Activated naive CD8-positive, alpha-beta T cell treated with anti-CD3 and anti-CD28 coated beads, Interleukin-2, amount 10 ng/mL, durations not matched to agents 7 days and 5 days (primary cell): ENCODE results near the gene LIMA1. TPM values are rescaled to one million over a fixed set of nuclear protein-coding genes. Genes with fewer than 3 reads are reported as not detected.
A peak's percentile ranks its signal among the peaks of the same experiment; 100 is the strongest.
"Not testable (repeated sequence)": the region's sequence is repeated elsewhere in the genome, so short reads cannot be mapped to it uniquely, and the experiment has no call there.

Experiments used
- ATAC-seq: fragments of 150-1000 bp; cut with Tn5 transposase; one replicate; pipeline ENCODE4 v1.10.0; 2021; ENCODE audit warnings: low read depth, moderate library complexity
- POLR2A ChIA-PET: fragments of 350-600 bp; sonication (Branson Sonifier 250); formaldehyde crosslinking; loops from one replicate; lab custom pipeline; 2021; ENCODE audit warnings: antibody characterized with exemption; lab: Charles Lee
- DNase-seq: peaks from one replicate; pipeline ENCODE4 v3.0.0; 2021
- H3K27ac Mint-ChIP-seq: one replicate; pipeline ENCODE4 v1.8.0; 2022; ENCODE audit warnings: mild to moderate bottlenecking, mixed read lengths
- H3K27me3 Mint-ChIP-seq: one replicate; pipeline ENCODE4 v1.8.0; 2022; ENCODE audit warnings: mild to moderate bottlenecking, moderate library complexity, mixed read lengths
- H3K36me3 Mint-ChIP-seq: one replicate; pipeline ENCODE4 v1.8.0; 2021; ENCODE audit warnings: mild to moderate bottlenecking, mixed read lengths
- H3K4me1 Mint-ChIP-seq: one replicate; pipeline ENCODE4 v1.8.0; 2021; ENCODE audit warnings: mixed read lengths
- H3K4me3 Mint-ChIP-seq: one replicate; pipeline ENCODE4 v1.8.0; 2022; ENCODE audit warnings: mild to moderate bottlenecking, moderate library complexity, mixed read lengths
- H3K9me3 Mint-ChIP-seq: one replicate; pipeline ENCODE4 v1.8.0; 2021; ENCODE audit warnings: mixed read lengths
- total RNA-seq, 2 experiments: library from RNA; stranded (reverse); gene quantifications; one replicate each; pipeline ENCODE4 v1.2.3, GENCODE V29; 2021

LIMA1 gene
- total RNA-seq, 2 experiments from 2014 or later, result 11.3 to 13.6 TPM

GRCh38 chr12:50311858-50312609 is 28.7 kb upstream of the LIMA1 start:
- H3K9me3 Mint-ChIP-seq, H3K4me1 Mint-ChIP-seq, ATAC-seq, H3K4me3 Mint-ChIP-seq, H3K27ac Mint-ChIP-seq, DNase-seq, H3K27me3 Mint-ChIP-seq, POLR2A ChIA-PET, H3K36me3 Mint-ChIP-seq: not testable (repeated sequence)

- no peak overlapping the region for H3K4me3 Mint-ChIP-seq
- no peaks in the 10 kb centered on the region for H3K36me3 Mint-ChIP-seq
- H3K4me1 Mint-ChIP-seq, result no peaks in the 10 kb centered on the region
- ATAC-seq (no peak), DNase-seq (no peak)
- POLR2A ChIA-PET, result interaction anchor here (0.6 kb wide), 1 partner anchor 196 kb away, joined by 8 read pairs; no protein-coding TSS in a partner anchor
- H3K9me3 Mint-ChIP-seq, result no peaks in the 10 kb centered on the region
- H3K27ac Mint-ChIP-seq, result no peak overlapping the region
- no peaks in the 10 kb centered on the region for H3K27me3 Mint-ChIP-seq
These were observed 26.6 kb upstream of the LIMA1 start for GRCh38 chr12:50309950-50310349.

DNA sequence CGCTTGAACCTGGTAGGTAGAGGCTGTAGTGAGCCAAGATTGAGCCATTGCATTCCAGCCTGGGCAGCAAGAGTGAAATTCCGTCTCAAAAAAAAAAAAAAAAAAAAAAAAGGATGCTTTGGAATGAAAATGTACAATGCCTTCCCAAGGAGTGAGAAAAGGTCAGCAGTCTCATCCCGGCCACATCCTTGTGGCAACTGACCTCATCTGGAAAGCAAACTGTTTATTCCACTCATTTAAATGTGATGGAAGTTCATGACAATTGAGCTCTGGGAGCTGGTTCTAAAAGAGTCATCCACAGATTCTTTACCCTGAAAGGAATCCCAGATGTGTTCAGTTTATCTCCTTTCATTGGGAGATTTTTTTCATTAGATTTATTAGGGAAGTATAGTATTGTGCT is 19.4 kb upstream of the LIMA1 start:
- ATAC-seq (no peak), DNase-seq (no peak)
- Mint-ChIP-seq H3K4me1 (no peaks in the 10 kb centered on the region), H3K36me3 (no peaks in the 10 kb centered on the region), H3K9me3 (no peaks in the 10 kb centered on the region), H3K4me3 (no peak overlapping the region), H3K27ac (no peak overlapping the region), H3K27me3 (no peaks in the 10 kb centered on the region)
- POLR2A ChIA-PET, result no interaction called here

DNA sequence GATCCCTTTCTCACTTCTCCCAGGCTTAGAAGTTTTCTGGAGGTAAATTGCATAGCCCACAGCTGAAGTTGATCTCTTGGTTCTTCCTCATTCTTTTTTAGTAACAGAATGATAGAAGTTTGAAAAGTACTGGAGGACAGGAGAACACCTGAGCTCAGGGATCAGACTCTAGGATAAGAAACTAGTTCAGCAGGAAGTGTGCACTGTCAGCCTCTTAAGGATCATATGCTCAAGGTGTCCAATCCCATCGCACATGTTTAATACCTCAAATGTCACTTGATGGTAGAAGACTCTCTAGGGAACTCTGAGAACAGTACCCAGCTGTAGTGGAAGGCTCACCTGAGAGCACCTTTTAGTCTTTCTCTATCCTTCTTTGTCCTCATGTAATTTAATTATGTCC is 14.7 kb upstream of the LIMA1 start:
- H3K27ac Mint-ChIP-seq, result no peak overlapping the region
- no peak for DNase-seq
- H3K4me1 Mint-ChIP-seq, result no peaks in the 10 kb centered on the region
- H3K4me3 Mint-ChIP-seq, result no peak overlapping the region
- no peaks in the 10 kb centered on the region for H3K27me3 Mint-ChIP-seq
- no peaks in the 10 kb centered on the region for H3K36me3 Mint-ChIP-seq
- no peak for ATAC-seq
- H3K9me3 Mint-ChIP-seq, result no peaks in the 10 kb centered on the region
- POLR2A ChIA-PET, result no interaction called here

DNA sequence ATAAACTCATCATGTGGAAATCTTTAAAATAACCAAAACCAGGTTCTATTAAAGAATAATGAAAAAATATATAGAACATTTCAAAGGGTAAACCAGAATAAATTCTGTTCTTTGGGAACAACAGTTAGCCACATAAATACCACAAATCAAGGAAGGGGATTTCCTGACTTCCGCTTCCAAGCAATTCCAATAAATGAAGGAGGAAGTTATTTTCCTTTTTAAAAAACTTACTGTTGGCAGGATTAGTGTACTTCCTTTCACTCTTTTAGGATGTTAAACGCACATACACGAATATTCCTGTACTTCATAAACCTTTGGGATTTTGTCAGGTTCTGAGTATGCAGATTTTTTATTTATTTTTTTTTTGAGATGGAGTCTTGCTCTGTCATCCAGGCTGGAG is 13.7 kb upstream of the LIMA1 start:
- Mint-ChIP-seq H3K27ac (no peak overlapping the region), H3K9me3 (no peaks in the 10 kb centered on the region), H3K36me3 (no peaks in the 10 kb centered on the region), H3K4me1 (no peaks in the 10 kb centered on the region), H3K4me3 (no peak overlapping the region), H3K27me3 (no peaks in the 10 kb centered on the region)
- DNase-seq (no peak), ATAC-seq (no peak)
- POLR2A ChIA-PET, result no interaction called here

DNA sequence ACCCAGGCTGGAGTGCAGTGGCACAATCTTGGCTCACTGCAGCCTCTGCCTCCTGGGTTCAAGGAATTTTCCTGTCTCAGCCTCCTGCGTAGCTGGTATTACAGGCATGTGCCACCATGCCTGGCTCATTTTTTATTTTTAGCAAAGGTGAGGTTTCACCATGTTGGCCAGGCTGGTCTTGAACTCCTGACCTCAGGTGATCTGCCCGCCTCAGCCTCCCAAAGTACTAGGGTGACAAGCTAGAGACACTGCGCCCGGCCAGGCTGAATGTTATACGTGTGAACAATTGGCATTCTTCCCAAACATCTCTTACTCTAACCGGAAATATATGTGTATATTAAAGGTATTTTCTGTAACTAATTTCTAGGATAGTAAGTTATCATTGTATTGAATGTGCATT is 13.2 kb upstream of the LIMA1 start:
- no peak overlapping the region for H3K27ac Mint-ChIP-seq
- POLR2A ChIA-PET, result no interaction called here
- H3K36me3 Mint-ChIP-seq, result peaks cover 2% of the 10 kb centered on the region
- no peak for DNase-seq
- no peaks in the 10 kb centered on the region for H3K27me3 Mint-ChIP-seq
- no peaks in the 10 kb centered on the region for H3K4me1 Mint-ChIP-seq
- peaks cover 2% of the 10 kb centered on the region for H3K9me3 Mint-ChIP-seq
- ATAC-seq, result no peak
- H3K4me3 Mint-ChIP-seq, result no peak overlapping the region

DNA sequence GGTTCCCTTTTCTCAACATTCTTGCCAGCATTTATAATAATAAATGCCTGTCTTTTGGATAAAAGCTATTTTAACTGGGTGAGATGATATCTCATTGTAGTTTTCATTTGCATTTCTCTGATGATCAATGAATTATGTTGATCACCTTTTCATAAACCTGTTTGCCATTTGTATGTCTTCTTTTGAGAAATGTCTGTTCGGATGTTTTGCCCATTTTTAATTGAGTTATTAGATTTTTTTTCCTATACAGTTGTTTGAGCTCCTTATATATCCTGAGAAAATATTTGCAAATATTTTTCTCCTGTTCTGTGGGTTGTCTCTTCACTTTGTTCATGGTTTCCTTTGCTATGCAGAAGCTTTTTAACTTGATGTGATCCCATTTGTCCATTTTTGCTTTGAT is 8.1 kb upstream of the LIMA1 start:
- Mint-ChIP-seq H3K27ac (no peak overlapping the region), H3K36me3 (peaks cover 13% of the 10 kb centered on the region), H3K4me1 (peaks cover 3% of the 10 kb centered on the region), H3K9me3 (peaks cover 10% of the 10 kb centered on the region), H3K4me3 (no peak overlapping the region), H3K27me3 (no peaks in the 10 kb centered on the region)
- ATAC-seq (no peak), DNase-seq (no peak)
- POLR2A ChIA-PET, result no interaction called here

- DNase-seq, H3K4me1 Mint-ChIP-seq, H3K27me3 Mint-ChIP-seq, H3K27ac Mint-ChIP-seq, POLR2A ChIA-PET, ATAC-seq, H3K4me3 Mint-ChIP-seq, H3K9me3 Mint-ChIP-seq: not testable (repeated sequence)
- H3K36me3 Mint-ChIP-seq, result peaks cover 13% of the 10 kb centered on the region
These were observed 7.4 kb upstream of the LIMA1 start for GRCh38 chr12:50290692-50291091.

- Mint-ChIP-seq H3K9me3 (peaks cover 10% of the 10 kb centered on the region), H3K4me1 (peaks cover 17% of the 10 kb centered on the region), H3K27me3 (peaks cover under 1% of the 10 kb centered on the region), H3K36me3 (peaks cover 13% of the 10 kb centered on the region), H3K4me3 (no peak overlapping the region), H3K27ac (no peak overlapping the region)
- DNase-seq, result no peak
- POLR2A ChIA-PET, result interaction anchor here (0.6 to 0.7 kb wide), 2 partner anchors 121 to 276 kb away, joined by 3 to 7 read pairs; no protein-coding TSS in a partner anchor
- ATAC-seq, result no peak
These were observed 4.0 kb upstream of the LIMA1 start for GRCh38 chr12:50287271-50287670.

- ATAC-seq (no peak), DNase-seq (no peak)
- H3K27me3 Mint-ChIP-seq, result peaks cover 13% of the 10 kb centered on the region
- no peaks in the 10 kb centered on the region for H3K9me3 Mint-ChIP-seq
- H3K4me3 Mint-ChIP-seq, result no peak overlapping the region
- H3K4me1 Mint-ChIP-seq, result peaks cover 17% of the 10 kb centered on the region
- peaks cover 5% of the 10 kb centered on the region for H3K36me3 Mint-ChIP-seq
- no peak overlapping the region for H3K27ac Mint-ChIP-seq
- POLR2A ChIA-PET, result no interaction called here
These were observed 1.9 kb upstream of the LIMA1 start for GRCh38 chr12:50285253-50285652.

GRCh38 chr12:50282721-50283228 is 545 bp downstream of the LIMA1 start:
- ATAC-seq (peak; percentile 11), DNase-seq (no peak)
- Mint-ChIP-seq H3K27me3 (peaks cover 14% of the 10 kb centered on the region), H3K4me3 (peak overlapping the region; percentile 90), H3K36me3 (peaks cover 5% of the 10 kb centered on the region), H3K27ac (peak overlapping the region; percentile 71), H3K4me1 (peaks cover 17% of the 10 kb centered on the region), H3K9me3 (no peaks in the 10 kb centered on the region)
- POLR2A ChIA-PET, result interaction anchor here (0.5 to 1.9 kb wide), 4 partner anchors 45 to 481 kb away, joined by 3 to 12 read pairs (median 5); partner anchors contain the start of genes ATF1 and COX14

GRCh38 chr12:50279501-50279900 is 3.8 kb downstream of the LIMA1 start:
- POLR2A ChIA-PET, result no interaction called here
- H3K27ac Mint-ChIP-seq, result no peak overlapping the region
- ATAC-seq, result no peak

GRCh38 chr12:50276912-50277671 is 6.2 kb downstream of the LIMA1 start:
- H3K27ac Mint-ChIP-seq, result no peak overlapping the region
- H3K9me3 Mint-ChIP-seq, result no peaks in the 10 kb centered on the region
- H3K4me1 Mint-ChIP-seq, result peaks cover 11% of the 10 kb centered on the region
- no peak overlapping the region for H3K4me3 Mint-ChIP-seq
- ATAC-seq (no peak), DNase-seq (no peak)
- peaks cover 12% of the 10 kb centered on the region for H3K27me3 Mint-ChIP-seq
- POLR2A ChIA-PET, result no interaction called here
- peaks cover 5% of the 10 kb centered on the region for H3K36me3 Mint-ChIP-seq

More at GRCh38 chr12:50279501-50279900, 3.8 kb downstream of the LIMA1 start:
- Mint-ChIP-seq H3K4me3 (no peak overlapping the region), H3K4me1 (peaks cover 23% of the 10 kb centered on the region), H3K27me3 (peaks cover 14% of the 10 kb centered on the region), H3K9me3 (no peaks in the 10 kb centered on the region), H3K36me3 (peaks cover 5% of the 10 kb centered on the region)
- no peak for DNase-seq
